NCI-H345 treated with DMSO at 0.1 percent for 48 hours (cell line): ENCODE measurements around the gene ABCA7.

ENCODE experiments used
- DNase-seq: peaks from one replicate; lab custom pipeline; 2025; ENCODE audit not compliant: unreplicated experiment; lab: John Stamatoyannopoulos, UW

The ABCA7 gene

DNA sequence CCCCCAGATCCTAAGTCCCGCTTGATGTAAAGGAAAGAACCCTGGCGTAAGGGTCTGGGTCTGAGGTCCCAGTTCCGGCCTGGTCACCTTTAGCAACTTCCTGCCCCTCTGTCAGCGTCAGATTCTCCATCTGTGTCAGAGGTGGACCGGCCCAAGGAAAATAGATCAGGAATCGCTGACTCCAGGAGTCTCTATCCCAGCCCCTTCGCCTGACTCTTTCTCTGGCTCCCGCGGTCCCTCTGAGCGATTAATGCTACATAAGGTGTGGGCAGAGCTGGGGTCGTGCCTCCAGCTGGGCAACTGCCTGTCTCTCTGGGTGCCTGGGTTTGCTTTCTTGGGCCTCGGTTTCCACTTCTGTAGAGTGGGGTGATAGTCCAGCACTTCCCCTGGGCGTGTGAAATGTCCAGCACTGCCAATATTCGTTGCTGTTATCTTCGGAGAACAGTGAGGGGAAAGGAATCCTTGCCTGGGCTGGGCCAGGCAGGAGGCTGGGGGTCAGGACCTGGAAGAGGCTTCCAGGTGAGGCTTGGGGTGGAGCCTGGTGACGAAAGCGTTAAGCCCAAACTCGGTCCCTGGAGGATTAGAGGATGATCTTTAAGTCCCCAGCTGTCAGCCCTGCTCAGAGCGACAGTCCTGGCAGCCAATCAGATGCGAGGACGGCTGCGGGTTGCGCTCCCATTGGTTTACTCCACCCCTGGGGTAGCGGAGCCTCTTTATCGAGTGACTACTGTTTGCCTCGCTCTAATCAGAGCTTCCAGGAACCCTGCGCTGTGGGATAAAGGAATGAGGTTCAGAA, 767 bp downstream of the ABCA7 start:
- peak; percentile 94 for DNase-seq

DNA sequence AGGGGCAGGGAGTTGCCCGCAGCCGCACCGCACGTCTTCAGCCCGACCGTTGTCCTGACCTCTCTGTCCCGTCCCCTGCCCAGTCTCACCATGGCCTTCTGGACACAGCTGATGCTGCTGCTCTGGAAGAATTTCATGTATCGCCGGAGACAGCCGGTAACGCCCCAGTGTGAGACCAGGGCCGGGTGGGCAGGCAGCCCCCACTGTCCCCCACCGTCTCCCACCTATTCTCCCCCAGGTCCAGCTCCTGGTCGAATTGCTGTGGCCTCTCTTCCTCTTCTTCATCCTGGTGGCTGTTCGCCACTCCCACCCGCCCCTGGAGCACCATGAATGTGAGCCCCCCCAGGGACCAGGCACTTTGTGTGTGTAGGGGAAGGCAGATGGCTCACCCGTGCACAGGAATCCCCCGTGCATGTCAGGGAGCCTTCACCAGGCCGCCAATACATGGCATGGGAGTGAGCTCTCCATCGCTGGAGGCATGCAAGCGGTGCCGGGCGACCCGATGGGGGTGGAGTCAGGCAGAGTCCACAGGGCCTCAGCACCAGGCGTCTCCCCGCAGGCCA, 1.4 kb downstream of the ABCA7 start:
- no peak for DNase-seq

DNA sequence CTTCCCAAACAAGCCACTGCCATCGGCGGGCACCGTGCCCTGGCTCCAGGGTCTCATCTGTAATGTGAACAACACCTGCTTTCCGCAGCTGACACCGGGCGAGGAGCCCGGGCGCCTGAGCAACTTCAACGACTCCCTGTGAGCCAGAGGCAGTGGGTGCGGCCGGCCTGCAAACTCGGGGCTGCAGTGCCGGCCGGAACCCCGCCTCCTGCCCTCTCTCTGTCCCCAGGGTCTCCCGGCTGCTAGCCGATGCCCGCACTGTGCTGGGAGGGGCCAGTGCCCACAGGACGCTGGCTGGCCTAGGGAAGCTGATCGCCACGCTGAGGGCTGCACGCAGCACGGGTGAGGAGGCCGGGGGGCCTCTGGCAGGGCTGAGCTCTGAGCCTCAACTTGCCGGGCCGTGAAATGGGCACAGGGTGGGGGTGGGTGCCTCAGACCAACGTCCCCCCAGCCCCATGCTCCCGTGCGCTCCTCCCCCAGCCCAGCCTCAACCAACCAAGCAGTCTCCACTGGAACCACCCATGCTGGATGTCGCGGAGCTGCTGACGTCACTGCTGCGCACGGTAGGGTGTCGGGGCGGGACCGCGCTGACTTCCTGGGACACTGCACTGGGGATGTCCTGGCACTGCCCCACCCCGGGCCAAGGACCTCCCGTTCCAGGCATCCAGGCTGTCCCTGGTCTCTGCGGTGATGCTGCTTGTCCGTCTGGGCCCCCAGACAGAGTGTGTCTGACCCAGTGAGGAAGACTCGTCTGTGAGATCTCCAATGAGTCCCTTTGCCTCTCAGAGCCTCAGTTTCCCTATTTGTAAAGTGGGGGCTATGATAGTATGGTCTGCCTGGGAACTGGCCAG, 2.2 kb downstream of the ABCA7 start:
- DNase-seq, result peak; percentile 5

DNA sequence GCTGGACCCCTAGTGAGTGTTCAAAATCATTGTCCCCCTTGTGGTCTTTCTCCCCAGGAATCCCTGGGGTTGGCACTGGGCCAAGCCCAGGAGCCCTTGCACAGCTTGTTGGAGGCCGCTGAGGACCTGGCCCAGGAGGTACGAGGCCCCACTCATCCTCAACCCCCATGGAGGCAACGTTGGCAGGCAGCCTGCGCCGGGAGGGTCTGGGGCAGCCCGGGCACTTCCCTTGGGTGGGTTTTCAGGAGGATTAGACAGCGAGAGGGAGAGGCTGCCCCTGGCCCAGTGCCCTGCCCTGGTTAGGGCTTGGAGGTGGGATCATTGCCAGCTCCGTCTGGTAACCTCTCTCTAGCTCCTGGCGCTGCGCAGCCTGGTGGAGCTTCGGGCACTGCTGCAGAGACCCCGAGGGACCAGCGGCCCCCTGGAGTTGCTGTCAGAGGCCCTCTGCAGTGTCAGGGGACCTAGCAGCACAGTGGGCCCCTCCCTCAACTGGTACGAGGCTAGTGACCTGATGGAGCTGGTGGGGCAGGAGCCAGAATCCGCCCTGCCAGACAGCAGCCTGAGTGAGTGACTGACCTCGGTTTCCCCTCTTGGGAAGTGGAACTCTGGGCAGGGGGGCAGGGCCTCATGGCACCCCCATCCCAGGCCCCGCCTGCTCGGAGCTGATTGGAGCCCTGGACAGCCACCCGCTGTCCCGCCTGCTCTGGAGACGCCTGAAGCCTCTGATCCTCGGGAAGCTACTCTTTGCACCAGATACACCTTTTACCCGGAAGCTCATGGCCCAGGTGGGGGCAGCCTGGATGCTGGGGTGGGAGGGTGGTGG, 3.0 kb downstream of the ABCA7 start:
- peak; percentile 17 for DNase-seq

DNA sequence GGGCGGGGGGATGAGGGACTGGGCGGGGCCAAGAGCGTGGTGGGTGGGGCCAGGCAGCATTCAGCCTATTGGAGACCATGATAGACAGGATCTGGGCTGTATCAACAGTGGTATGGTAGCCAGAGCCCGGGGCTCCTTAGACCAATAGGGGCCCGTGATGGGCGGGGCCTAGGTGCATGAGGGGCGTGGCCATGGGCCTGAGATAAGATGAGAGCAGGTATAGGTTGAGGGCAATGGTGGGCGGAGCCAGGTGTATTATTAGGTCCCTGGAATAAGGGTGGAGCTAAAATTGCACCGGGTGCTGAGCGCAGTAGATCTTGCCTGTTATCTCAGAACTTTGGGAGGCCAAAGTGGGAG, 5.3 kb downstream of the ABCA7 start:
- no peak for DNase-seq

DNA sequence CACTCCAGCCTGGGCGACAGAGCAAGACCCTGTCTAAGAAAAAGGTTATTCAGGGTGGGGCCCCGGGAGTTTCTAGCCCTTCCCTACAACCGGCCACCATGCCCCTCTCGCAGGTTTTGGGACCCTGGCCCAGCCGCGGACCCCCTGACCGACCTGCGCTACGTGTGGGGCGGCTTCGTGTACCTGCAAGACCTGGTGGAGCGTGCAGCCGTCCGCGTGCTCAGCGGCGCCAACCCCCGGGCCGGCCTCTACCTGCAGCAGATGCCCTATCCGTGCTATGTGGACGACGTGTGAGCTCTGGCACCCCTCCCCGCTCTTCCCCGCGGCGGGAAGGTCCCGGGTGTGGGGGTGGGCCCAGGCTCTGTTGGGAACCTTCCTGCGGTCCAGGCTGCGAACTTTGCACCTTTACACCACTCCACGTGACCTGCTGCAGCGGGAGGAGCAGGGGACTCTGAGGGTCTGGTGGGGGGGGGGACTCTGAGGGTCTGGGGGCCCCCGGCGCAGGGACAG, 6.3 kb downstream of the ABCA7 start:
- no peak for DNase-seq

DNA sequence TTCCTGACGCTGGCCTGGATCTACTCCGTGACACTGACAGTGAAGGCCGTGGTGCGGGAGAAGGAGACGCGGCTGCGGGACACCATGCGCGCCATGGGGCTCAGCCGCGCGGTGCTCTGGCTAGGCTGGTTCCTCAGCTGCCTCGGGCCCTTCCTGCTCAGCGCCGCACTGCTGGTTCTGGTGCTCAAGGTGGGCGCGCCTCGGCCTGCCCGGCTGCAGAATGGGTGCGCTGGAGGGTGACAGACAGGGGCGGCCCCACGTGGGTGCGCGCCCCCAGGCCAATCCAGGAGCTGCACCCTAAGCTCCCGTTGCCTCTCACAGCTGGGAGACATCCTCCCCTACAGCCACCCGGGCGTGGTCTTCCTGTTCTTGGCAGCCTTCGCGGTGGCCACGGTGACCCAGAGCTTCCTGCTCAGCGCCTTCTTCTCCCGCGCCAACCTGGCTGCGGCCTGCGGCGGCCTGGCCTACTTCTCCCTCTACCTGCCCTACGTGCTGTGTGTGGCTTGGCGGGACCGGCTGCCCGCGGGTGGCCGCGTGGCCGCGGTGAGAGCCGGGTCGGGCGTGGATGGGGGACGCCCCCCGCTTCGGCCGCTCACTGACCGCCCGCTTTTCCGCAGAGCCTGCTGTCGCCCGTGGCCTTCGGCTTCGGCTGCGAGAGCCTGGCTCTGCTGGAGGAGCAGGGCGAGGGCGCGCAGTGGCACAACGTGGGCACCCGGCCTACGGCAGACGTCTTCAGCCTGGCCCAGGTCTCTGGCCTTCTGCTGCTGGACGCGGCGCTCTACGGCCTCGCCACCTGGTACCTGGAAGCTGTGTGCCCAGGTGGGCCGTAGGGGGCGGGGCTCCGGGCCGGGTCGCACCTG, 7.2 kb downstream of the ABCA7 start:
- no peak for DNase-seq

DNA sequence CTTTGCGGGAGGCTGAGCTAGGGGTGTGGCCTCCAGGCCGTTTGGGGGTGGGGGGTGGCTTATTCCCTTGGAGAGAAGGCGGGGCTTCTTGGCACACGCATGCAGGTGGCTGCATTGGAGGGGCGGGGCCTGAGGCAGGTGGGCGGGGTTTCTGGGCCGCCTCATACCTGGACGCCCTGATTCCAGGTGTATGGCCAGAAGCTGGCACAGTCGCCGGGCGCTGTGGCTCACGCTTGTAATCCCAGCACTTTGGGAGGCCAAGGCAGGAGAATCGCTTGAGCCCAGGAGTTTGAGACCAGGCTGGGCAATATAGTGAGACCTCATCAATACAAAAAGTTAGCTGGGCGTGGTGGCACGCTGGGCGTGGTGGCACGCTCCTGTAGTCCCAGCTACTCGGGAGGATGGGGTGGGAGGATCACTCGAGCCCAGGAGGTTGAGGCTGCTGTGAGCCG, 7.8 kb downstream of the ABCA7 start:
- no peak for DNase-seq

DNA sequence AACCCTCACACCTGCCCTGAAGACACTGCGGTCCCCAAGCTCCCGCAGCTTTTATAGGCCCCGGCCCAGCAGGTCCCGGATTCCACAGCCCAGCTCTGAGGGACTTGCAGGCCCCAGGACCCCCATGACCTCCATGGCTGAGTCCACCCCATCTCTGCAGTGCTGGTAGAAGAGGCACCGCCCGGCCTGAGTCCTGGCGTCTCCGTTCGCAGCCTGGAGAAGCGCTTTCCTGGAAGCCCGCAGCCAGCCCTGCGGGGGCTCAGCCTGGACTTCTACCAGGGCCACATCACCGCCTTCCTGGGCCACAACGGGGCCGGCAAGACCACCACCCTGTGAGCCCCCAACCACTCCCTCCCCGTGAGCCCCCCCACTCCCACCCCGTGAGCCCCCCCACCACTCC, 9.2 kb downstream of the ABCA7 start:
- DNase-seq, result no peak

DNA sequence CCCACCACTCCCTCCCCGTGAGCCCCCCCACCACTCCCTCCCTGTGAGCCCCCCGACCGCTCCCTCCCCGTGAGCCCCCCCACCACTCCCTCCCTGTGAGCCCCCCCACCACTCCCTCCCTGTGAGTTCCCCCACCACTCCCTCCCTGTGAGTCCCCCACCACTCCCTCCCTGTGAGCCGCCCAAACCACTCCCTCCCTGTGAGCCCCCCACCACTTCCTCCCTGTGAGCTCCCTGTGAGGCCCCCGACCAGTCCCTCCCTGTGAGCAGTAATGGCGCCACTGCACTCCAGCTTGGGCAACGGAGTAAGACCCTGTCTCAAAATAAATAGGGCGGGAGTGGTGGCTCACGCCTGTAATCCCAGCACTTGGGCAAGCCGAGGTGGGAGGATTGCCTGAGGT, 9.9 kb downstream of the ABCA7 start:
- DNase-seq, result no peak

DNA sequence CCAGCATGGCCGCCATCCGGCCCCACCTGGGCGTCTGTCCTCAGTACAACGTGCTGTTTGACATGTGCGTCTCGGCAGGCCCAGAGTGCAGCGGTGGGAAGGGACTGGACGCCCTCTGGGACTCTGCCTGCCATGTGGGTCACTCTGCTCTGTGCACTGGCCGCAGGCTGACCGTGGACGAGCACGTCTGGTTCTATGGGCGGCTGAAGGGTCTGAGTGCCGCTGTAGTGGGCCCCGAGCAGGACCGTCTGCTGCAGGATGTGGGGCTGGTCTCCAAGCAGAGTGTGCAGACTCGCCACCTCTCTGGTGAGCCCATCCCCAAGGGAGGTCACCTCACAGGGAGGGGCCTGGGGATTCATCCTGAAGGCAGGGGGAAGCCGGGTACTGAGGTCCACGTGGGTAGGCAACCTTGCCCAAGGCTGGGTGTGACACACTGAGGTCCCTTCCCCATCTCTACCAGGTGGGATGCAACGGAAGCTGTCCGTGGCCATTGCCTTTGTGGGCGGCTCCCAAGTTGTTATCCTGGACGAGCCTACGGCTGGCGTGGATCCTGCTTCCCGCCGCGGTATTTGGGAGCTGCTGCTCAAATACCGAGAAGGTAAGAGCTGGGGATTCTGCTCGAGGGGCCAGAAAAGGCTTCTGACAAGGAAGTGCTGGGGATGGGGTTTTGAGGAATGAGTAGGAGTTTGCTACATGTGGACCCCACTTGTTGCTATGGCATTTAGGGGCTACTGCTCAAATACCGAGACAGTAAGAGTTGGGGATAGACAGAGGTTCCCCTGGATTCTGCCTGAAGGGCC, 11.3 kb downstream of the ABCA7 start:
- DNase-seq, result no peak

DNA sequence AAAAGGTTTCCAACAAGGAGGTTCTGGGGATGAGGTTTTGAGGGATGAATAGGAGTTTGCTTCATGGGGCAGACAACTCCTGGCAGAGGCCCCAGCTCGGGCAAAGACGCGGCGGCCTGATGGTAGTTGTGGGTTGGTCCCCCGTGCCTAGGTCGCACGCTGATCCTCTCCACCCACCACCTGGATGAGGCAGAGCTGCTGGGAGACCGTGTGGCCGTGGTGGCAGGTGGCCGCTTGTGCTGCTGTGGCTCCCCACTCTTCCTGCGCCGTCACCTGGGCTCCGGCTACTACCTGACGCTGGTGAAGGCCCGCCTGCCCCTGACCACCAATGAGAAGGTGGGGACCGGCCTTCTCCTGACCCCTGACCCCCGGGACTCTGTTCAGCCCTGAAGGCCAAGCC, 11.9 kb downstream of the ABCA7 start:
- no peak for DNase-seq

DNA sequence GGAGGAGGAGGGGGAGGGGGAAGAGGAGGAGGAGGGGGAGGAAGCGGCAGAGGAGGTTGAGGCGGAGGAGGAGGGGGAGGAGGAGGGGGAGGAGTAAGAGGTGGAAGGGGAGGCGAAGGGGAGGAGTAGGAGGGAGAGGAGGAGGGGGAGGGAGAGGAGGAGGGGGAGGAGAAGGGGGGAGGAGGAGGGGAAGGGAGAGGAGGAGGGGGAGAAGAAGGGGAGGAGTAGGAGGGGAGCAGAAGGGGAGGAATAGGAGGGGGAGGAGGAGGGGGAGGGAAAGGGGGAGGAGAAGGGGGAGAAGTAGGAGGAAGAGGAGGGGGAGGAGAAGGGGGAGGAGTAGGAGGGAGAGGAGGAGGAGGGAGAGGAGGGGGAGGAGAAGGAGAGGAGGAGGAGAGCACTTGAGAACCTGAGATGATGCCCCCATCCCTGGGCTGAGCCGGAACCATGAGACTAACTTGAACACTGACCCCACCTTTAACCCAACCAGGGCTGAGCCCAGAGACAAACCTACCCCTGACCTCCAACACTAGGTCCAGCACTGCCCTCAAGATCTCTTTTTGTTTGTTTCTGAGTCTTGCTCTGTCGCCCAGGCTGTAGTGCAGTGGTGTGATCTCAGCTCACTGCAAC, 12.6 kb downstream of the ABCA7 start:
- no peak for DNase-seq

DNA sequence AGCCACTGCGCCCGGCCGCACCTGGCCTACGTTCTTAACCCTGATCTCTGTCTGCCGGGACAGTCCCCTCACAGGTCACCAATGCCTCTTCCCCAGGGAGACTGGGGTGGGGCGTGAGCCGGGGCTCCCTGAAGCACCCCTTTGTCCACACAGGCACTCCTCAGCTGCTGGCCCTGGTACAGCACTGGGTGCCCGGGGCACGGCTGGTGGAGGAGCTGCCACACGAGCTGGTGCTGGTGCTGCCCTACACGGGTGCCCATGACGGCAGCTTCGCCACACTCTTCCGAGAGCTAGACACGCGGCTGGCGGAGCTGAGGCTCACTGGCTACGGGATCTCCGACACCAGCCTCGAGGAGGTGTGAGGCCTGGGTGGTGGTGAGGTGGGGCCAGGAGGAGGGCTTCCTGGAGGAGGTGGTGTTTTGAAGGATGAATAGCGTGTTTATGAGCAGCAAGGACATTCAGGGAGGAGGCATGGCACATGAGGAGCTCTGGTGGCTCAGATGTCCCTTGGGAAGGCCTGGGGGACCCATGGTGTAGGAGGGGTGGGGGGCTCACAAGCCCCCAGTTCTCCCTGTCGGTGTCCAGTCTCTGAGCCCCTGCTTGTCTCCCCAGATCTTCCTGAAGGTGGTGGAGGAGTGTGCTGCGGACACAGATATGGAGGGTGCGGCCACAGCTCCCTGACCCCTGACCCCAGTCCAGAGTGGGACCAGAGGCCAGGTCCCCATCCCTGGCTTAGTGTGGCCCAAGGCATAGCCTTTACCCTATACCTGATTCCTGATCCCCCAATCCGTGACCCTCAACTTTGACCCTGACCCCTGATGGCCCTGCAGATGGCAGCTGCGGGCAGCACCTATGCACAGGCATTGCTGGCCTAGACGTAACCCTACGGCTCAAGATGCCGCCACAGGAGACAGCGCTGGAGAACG, 13.5 kb downstream of the ABCA7 start:
- DNase-seq, result no peak

DNA sequence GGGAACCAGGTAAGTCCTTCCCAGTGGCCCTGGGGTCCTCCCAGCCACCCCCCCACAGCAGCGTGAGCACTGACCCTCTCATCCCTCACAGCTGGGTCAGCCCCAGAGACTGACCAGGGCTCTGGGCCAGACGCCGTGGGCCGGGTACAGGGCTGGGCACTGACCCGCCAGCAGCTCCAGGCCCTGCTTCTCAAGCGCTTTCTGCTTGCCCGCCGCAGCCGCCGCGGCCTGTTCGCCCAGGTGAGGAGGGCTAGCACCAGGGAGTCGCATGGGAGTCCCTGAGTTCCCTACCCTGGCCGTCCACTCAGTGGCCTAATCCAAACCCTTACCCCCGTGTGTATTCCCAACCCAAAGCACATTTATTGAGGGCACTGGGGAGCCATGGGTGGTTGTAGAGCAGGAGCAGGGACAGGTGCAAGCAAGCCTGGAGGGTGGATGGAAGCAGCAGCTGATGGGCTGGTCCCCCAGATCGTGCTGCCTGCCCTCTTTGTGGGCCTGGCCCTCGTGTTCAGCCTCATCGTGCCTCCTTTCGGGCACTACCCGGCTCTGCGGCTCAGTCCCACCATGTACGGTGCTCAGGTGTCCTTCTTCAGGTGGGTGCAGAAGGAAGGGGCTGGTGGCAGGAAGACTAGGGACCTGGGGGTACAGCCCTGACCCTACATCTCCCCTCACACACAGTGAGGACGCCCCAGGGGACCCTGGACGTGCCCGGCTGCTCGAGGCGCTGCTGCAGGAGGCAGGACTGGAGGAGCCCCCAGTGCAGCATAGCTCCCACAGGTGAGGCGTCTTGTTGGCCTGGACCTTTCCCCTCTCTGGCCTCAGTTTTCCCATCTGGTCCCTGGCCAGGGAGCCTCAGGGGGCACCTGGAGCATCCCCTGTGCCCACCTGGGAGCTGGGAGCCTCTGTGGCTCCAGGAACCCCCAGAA, 14.5 kb downstream of the ABCA7 start:
- no peak for DNase-seq

DNA sequence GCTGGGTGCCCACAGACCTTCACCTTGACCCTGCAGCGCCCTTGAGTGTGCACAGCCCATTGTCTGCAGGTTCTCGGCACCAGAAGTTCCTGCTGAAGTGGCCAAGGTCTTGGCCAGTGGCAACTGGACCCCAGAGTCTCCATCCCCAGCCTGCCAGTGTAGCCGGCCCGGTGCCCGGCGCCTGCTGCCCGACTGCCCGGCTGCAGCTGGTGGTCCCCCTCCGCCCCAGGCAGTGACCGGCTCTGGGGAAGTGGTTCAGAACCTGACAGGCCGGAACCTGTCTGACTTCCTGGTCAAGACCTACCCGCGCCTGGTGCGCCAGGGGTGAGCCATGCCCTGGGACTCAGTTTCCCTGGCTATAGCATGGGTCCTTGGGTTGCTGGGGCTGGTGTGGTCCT, 15.1 kb downstream of the ABCA7 start:
- DNase-seq, result no peak
